SH-SY5Y (cell line): ENCODE results near the gene EML5.

Experiments
- GATA2 ChIP-seq: IDR thresholded peaks from 2 replicates; pipeline ENCODE4 v1.6.1; 2011; ENCODE audit warnings: mild to moderate bottlenecking, low read depth, low read length
- GATA3 ChIP-seq: IDR thresholded peaks from 2 replicates; pipeline ENCODE4 v1.6.1; 2011; ENCODE audit warnings: low read depth, mild to moderate bottlenecking, low read length, moderate library complexity

The EML5 gene

GRCh38 chr14:88628033-88628432 lies 164.7 kb downstream of the EML5 start:
- TF ChIP-seq GATA2 (no peak), GATA3 (no peak)

GRCh38 chr14:88625671-88626070 lies 167.1 kb downstream of the EML5 start:
- TF ChIP-seq GATA2 = no peak
- TF ChIP-seq GATA3 = no peak

GRCh38 chr14:88621100-88621499 lies 171.7 kb downstream of the EML5 start:
- no peak for TF ChIP-seq GATA3
- no peak for TF ChIP-seq GATA2

GRCh38 chr14:88618476-88618875 lies 174.3 kb downstream of the EML5 start:
- TF ChIP-seq GATA3 = no peak
- TF ChIP-seq GATA2 = no peak

- no peak for TF ChIP-seq GATA3
Observed at GRCh38 chr14:88617479-88617878, 175.3 kb downstream of the EML5 start.

- no peak for TF ChIP-seq GATA3
- TF ChIP-seq GATA2 = no peak
Observed at GRCh38 chr14:88616697-88617096, 176.1 kb downstream of the EML5 start.

GRCh38 chr14:88614218-88614907 lies 178.4 kb downstream of the EML5 start:
- TF ChIP-seq GATA3 (no peak), GATA2 (no peak)

GRCh38 chr14:88613552-88614010 lies 179.2 kb downstream of the EML5 start:
- no peak for TF ChIP-seq GATA2

- TF ChIP-seq GATA3 = no peak
- no peak for TF ChIP-seq GATA2
Observed at GRCh38 chr14:88612981-88613380, 179.8 kb downstream of the EML5 start.

- no peak for TF ChIP-seq GATA2
- TF ChIP-seq GATA3 = no peak
Observed at GRCh38 chr14:88611878-88612277, 180.9 kb downstream of the EML5 start.

- TF ChIP-seq GATA3 = no peak
- TF ChIP-seq GATA2 = no peak
Observed at GRCh38 chr14:88607829-88608228, 184.9 kb downstream of the EML5 start.

- TF ChIP-seq GATA2 (no peak), GATA3 (no peak)
Observed at GRCh38 chr14:88605594-88605993, 187.2 kb downstream of the EML5 start.

GRCh38 chr14:88604212-88604611 lies 188.5 kb downstream of the EML5 start:
- TF ChIP-seq GATA3 (no peak), GATA2 (no peak)

GRCh38 chr14:88599761-88600439 lies 192.9 kb downstream of the EML5 start:
- no peak for TF ChIP-seq GATA3
- TF ChIP-seq GATA2 = no peak

- TF ChIP-seq GATA3 (no peak), GATA2 (no peak)
Observed at GRCh38 chr14:88599326-88599725, 193.4 kb downstream of the EML5 start.
